H9 (cell line): Measurements from ENCODE around the gene INMT. TPM values are rescaled to one million over a fixed set of nuclear protein-coding genes. Genes with fewer than 3 reads are reported as not detected.

Experiments
- DNase-seq: peaks from one replicate; pipeline ENCODE4 v3.0.0-alpha.2; 2017
- H2AFZ ChIP-seq: one replicate; pipeline ENCODE4 v1.6.1; 2013; ENCODE audit warnings: mild to moderate bottlenecking, low read length, control low read depth, moderate library complexity
- H2AK5ac ChIP-seq: 2 replicates; pipeline ENCODE4 v1.6.1; 2013; ENCODE audit warnings: low read length, control low read depth, mixed read lengths; ENCODE audit not compliant: insufficient read length
- H2BK120ac ChIP-seq: one replicate; pipeline ENCODE4 v1.6.1; 2013; ENCODE audit warnings: low read depth, mild to moderate bottlenecking, low read length, control low read depth, inconsistent platforms; ENCODE audit not compliant: poor library complexity, severe bottlenecking
- H2BK12ac ChIP-seq: 2 replicates; pipeline ENCODE4 v1.6.1; 2013; ENCODE audit warnings: low read length, control low read depth, mixed read lengths, low read depth; ENCODE audit not compliant: insufficient read length
- H2BK15ac ChIP-seq: 2 replicates; pipeline ENCODE4 v1.6.1; 2013; ENCODE audit warnings: low read depth, low read length, control low read depth
- H2BK20ac ChIP-seq: one replicate; pipeline ENCODE4 v1.6.1; 2013; ENCODE audit warnings: low read depth, mild to moderate bottlenecking, low read length, control low read depth, inconsistent platforms; ENCODE audit not compliant: poor library complexity, severe bottlenecking
- H2BK5ac ChIP-seq: 2 replicates; pipeline ENCODE4 v1.6.1; 2013; ENCODE audit warnings: low read length, control low read depth, mixed read lengths; ENCODE audit not compliant: insufficient read length
- H3K14ac ChIP-seq: 2 replicates; pipeline ENCODE4 v1.6.1; 2013; ENCODE audit warnings: low read length, control low read depth; ENCODE audit not compliant: insufficient read depth
- H3K18ac ChIP-seq: 2 replicates; pipeline ENCODE4 v1.6.1; 2013; ENCODE audit warnings: low read depth, mild to moderate bottlenecking, mixed read lengths, low read length, control low read depth; ENCODE audit not compliant: insufficient read length
- H3K23ac ChIP-seq: 2 replicates; pipeline ENCODE4 v1.6.1; 2013; ENCODE audit warnings: low read length, control low read depth, mixed read lengths, low read depth; ENCODE audit not compliant: insufficient read length
- H3K23me2 ChIP-seq: 2 replicates; pipeline ENCODE4 v1.6.1; 2013; ENCODE audit warnings: low read depth, mild to moderate bottlenecking, mixed read lengths, low read length, control low read depth; ENCODE audit not compliant: insufficient read length, poor library complexity, severe bottlenecking
- H3K27ac ChIP-seq: 2 replicates; pipeline ENCODE4 v1.5.1; 2013; ENCODE audit warnings: low read length, control low read depth, mixed read lengths, low read depth; ENCODE audit not compliant: insufficient read length
- H3K27me3 ChIP-seq: 2 replicates; pipeline ENCODE4 v1.6.1; 2013; ENCODE audit warnings: low read length, control low read depth, inconsistent platforms; ENCODE audit not compliant: insufficient read depth
- H3K4ac ChIP-seq: 2 replicates; pipeline ENCODE4 v1.6.1; 2013; ENCODE audit warnings: low read depth, mild to moderate bottlenecking, control low read depth, inconsistent platforms, low read length, moderate library complexity
- H3K4me1 ChIP-seq: 2 replicates; pipeline ENCODE4 v1.6.1; 2013; ENCODE audit warnings: low read length, control low read depth, inconsistent platforms; ENCODE audit not compliant: insufficient read depth
- H3K4me2 ChIP-seq: 2 replicates; pipeline ENCODE4 v1.6.1; 2013; ENCODE audit warnings: low read length, control low read depth, mixed read lengths; ENCODE audit not compliant: insufficient read length, insufficient read depth
- H3K56ac ChIP-seq: 2 replicates; pipeline ENCODE4 v1.6.1; 2013; ENCODE audit warnings: low read depth, mild to moderate bottlenecking, mixed read lengths, low read length, control low read depth; ENCODE audit not compliant: insufficient read length
- H3K79me1 ChIP-seq: 2 replicates; pipeline ENCODE4 v1.6.1; 2013; ENCODE audit warnings: low read depth, mild to moderate bottlenecking, moderate library complexity, low read length, control low read depth, inconsistent platforms; ENCODE audit not compliant: insufficient read depth, poor library complexity, severe bottlenecking
- H3K79me2 ChIP-seq: 2 replicates; pipeline ENCODE4 v1.6.1; 2013; ENCODE audit warnings: low read length, control low read depth, inconsistent platforms; ENCODE audit not compliant: insufficient read depth
- H3K9ac ChIP-seq: 2 replicates; pipeline ENCODE4 v1.6.1; 2013; ENCODE audit warnings: low read length, control low read depth, mixed read lengths; ENCODE audit not compliant: insufficient read length; ENCODE audit errors: extremely low read depth
- H3K9me3 ChIP-seq: one replicate; pipeline ENCODE4 v1.6.1; 2013; ENCODE audit warnings: low read depth, low read length, inconsistent platforms; ENCODE audit not compliant: control insufficient read depth
- H3T11ph ChIP-seq: one replicate; pipeline ENCODE4 v1.6.1; 2013; ENCODE audit warnings: mild to moderate bottlenecking, low read length, control low read depth, inconsistent platforms
- H4K20me1 ChIP-seq: one replicate; pipeline ENCODE4 v1.6.1; 2013; ENCODE audit not compliant: control insufficient read depth, insufficient read length, insufficient read depth
- H4K5ac ChIP-seq: 2 replicates; pipeline ENCODE4 v1.6.1; 2013; ENCODE audit warnings: low read depth, mild to moderate bottlenecking, mixed read lengths, low read length, control low read depth; ENCODE audit not compliant: insufficient read length
- H4K8ac ChIP-seq: replicated peaks from 2 replicates; pipeline ENCODE4 v1.6.1; 2013; ENCODE audit warnings: low read length, control low read depth, mixed read lengths, low read depth; ENCODE audit not compliant: insufficient read length
- H4K91ac ChIP-seq: 2 replicates; pipeline ENCODE4 v1.6.1; 2013; ENCODE audit warnings: low read depth, mild to moderate bottlenecking, moderate library complexity, mixed read lengths, low read length, control low read depth; ENCODE audit not compliant: insufficient read length
- H3K27ac Mint-ChIP-seq, 3 experiments: 2 replicates in 2 of 3; 3 replicates in 1 of 3; pipeline ENCODE4 v1.8.0; 2020 to 2021; ENCODE audit warnings: mixed read lengths in 3 of 3, mild to moderate bottlenecking in 1 of 3, moderate library complexity in 1 of 3
- H3K27me3 Mint-ChIP-seq: 2 replicates; pipeline ENCODE4 v1.8.0; 2021; ENCODE audit warnings: low read depth, mild to moderate bottlenecking, moderate library complexity, mixed read lengths
- H3K36me3 Mint-ChIP-seq, 3 experiments: 2 replicates in 2 of 3; 3 replicates in 1 of 3; pipeline ENCODE4 v1.8.0; 2020 to 2021; ENCODE audit warnings: low read depth in 3 of 3, mixed read lengths in 3 of 3; ENCODE audit not compliant: insufficient read depth in 1 of 3
- H3K4me1 Mint-ChIP-seq, 2 experiments: 2 replicates each; pipeline ENCODE4 v1.8.0; 2020; ENCODE audit warnings: mixed read lengths in 2 of 2
- H3K4me3 Mint-ChIP-seq, 2 experiments: 2 replicates in 1 of 2; 3 replicates in 1 of 2; pipeline ENCODE4 v1.8.0; 2020 to 2021; ENCODE audit warnings: mild to moderate bottlenecking in 2 of 2, mixed read lengths in 2 of 2, moderate library complexity in 1 of 2
- H3K9me3 Mint-ChIP-seq, 2 experiments: 2 replicates in 1 of 2; 3 replicates in 1 of 2; pipeline ENCODE4 v1.8.0; 2020; ENCODE audit warnings: mild to moderate bottlenecking in 2 of 2, mixed read lengths in 2 of 2, moderate library complexity in 1 of 2
- CTCF ChIP-seq: fragments of 200-600 bp; sonication (generic); conservative IDR thresholded peaks from 3 replicates; pipeline ENCODE4 v1.8.0; 2021; ENCODE audit warnings: antibody characterized with exemption, mild to moderate bottlenecking
- WGBS: extraction: QIAGEN DNeasy Blood & Tissue Kit; methylation state at CpG from one replicate; pipeline ENCODE4 v1.1.7; 2013; ENCODE audit warnings: missing lambda C conversion rate, low lambda C conversion rate, mixed read lengths; ENCODE audit not compliant: insufficient read length; ENCODE audit errors: extremely low coverage; 5-methylcytosine and 5-hydroxymethylcytosine counted together
- total RNA-seq: library from RNA; stranded (reverse); gene quantifications from 2 replicates; pipeline ENCODE4 v1.2.1, GENCODE V29; 2021

Gene INMT
- total RNA-seq, 1 experiment from 2014 or later, result 0.70 TPM

GRCh38 chr7:30761214-30762156, 9.6 kb downstream of the INMT start:
- Mint-ChIP-seq H3K4me3 (no peak overlapping the region), H3K36me3 (no peaks in the 10 kb centered on the region), H3K27ac (no peak overlapping the region), H3K27me3 (peaks cover 34% of the 10 kb centered on the region), H3K9me3 (no peaks in the 10 kb centered on the region), H3K4me1 (no peaks in the 10 kb centered on the region)
- H3K23ac ChIP-seq, result no peak overlapping the region
- no peak for DNase-seq
- H3K27ac ChIP-seq, result no peak overlapping the region
- no peak overlapping the region for H2AFZ ChIP-seq
- H3K9ac ChIP-seq, result no peak overlapping the region
- H3K4me2 ChIP-seq, result no peak overlapping the region
- H3K27me3 ChIP-seq, result no peaks in the 10 kb centered on the region
- H3K4me1 ChIP-seq, result no peaks in the 10 kb centered on the region
- H3K79me2 ChIP-seq, result no peaks in the 10 kb centered on the region
- WGBS, result no CpG with 5 or more reads among the region's 13 CpGs
- H4K20me1 ChIP-seq, result no peaks in the 10 kb centered on the region
- H2BK15ac ChIP-seq, result no peak overlapping the region
- H3K23me2 ChIP-seq, result no peaks in the 10 kb centered on the region
- no peak overlapping the region for H3K56ac ChIP-seq
- H2AK5ac ChIP-seq, result no peak overlapping the region
- H2BK120ac ChIP-seq, result no peak overlapping the region
- no peak overlapping the region for H4K5ac ChIP-seq
- no peaks in the 10 kb centered on the region for H3K9me3 ChIP-seq
- H3T11ph ChIP-seq, result no peak overlapping the region
- H3K18ac ChIP-seq, result no peak overlapping the region
- no peak overlapping the region for H3K4ac ChIP-seq
- no peaks in the 10 kb centered on the region for H3K79me1 ChIP-seq
- TF ChIP-seq CTCF, result no peak
- H2BK5ac ChIP-seq, result no peak overlapping the region
- no peak overlapping the region for H4K91ac ChIP-seq
- no peak overlapping the region for H2BK12ac ChIP-seq
- H3K14ac ChIP-seq, result no peak overlapping the region
- H2BK20ac ChIP-seq, result no peak overlapping the region
- H4K8ac ChIP-seq, result no peak overlapping the region
